Measurements from ENCODE around the gene WDR72. TPM values are rescaled to one million over a fixed set of nuclear protein-coding genes. Genes with fewer than 3 reads are reported as not detected.

WDR72 gene
- total and polyA plus RNA-seq, 2 experiments from 2014 or later = 0.99 to 1.9 TPM

- no peaks in the 10 kb centered on the region for H3K27me3 Mint-ChIP-seq (ENCODE audit: insufficient read depth, low read depth, poor library complexity)
- H2AFZ ChIP-seq = no peak overlapping the region
- no peaks in the 10 kb centered on the region for H3F3A ChIP-seq (replicated peaks; ENCODE audit: low read depth)
- no peak for ATAC-seq
- H3K36me3 Mint-ChIP-seq (ENCODE audit: low read depth) = no peaks in the 10 kb centered on the region
- H3K79me2 ChIP-seq (replicated peaks; ENCODE audit: insufficient read depth) = no peaks in the 10 kb centered on the region
- H3K4me3 ChIP-seq = no peak overlapping the region
- H3K36me3 ChIP-seq (ENCODE audit: insufficient read depth) = no peaks in the 10 kb centered on the region
- H3K4me1 Mint-ChIP-seq = no peaks in the 10 kb centered on the region
- no peaks in the 10 kb centered on the region for H3K27me3 ChIP-seq (ENCODE audit: insufficient read depth)
- H3K27ac ChIP-seq (ENCODE audit: low read depth) = no peak overlapping the region
- DNase-seq (ENCODE audit: low spot score) = no peak
- H4K20me1 ChIP-seq (replicated peaks; ENCODE audit: insufficient read depth) = no peaks in the 10 kb centered on the region
- TF ChIP-seq, protein P1, sequence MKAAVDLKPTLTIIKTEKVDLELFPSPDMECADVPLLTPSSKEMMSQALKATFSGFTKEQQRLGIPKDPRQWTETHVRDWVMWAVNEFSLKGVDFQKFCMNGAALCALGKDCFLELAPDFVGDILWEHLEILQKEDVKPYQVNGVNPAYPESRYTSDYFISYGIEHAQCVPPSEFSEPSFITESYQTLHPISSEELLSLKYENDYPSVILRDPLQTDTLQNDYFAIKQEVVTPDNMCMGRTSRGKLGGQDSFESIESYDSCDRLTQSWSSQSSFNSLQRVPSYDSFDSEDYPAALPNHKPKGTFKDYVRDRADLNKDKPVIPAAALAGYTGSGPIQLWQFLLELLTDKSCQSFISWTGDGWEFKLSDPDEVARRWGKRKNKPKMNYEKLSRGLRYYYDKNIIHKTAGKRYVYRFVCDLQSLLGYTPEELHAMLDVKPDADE (IDR thresholded peaks at IDR 0.05) = no peak
- TF ChIP-seq ZNF114 (CRISPR knock-in tag; IDR thresholded peaks at IDR 0.05) (no peak), NANOG (IDR thresholded peaks at IDR 0.05; ENCODE audit: borderline replicate concordance) (no peak), ZNF331 (CRISPR knock-in tag; IDR thresholded peaks at IDR 0.05; ENCODE audit: low read depth) (no peak), CTCF (conservative IDR thresholded peaks at IDR 0.05; ENCODE audit: low read depth in 2 of 2) (no peak), EZH2 (IDR thresholded peaks at IDR 0.05; ENCODE audit: low read depth, unreplicated experiment) (no peak)
- H3K4me1 ChIP-seq (ENCODE audit: insufficient read depth) = no peaks in the 10 kb centered on the region
- no peaks in the 10 kb centered on the region for H3K9me2 ChIP-seq (ENCODE audit: insufficient read depth)
- H3K4me2 ChIP-seq = no peak overlapping the region
- H3K4me3 Mint-ChIP-seq = no peak overlapping the region
- H3K9me3 Mint-ChIP-seq = no peaks in the 10 kb centered on the region
- no peak overlapping the region for H3K27ac Mint-ChIP-seq
These were observed 182.6 kb downstream of the WDR72 start for GRCh38 chr15:53576841-53577240.

DNA sequence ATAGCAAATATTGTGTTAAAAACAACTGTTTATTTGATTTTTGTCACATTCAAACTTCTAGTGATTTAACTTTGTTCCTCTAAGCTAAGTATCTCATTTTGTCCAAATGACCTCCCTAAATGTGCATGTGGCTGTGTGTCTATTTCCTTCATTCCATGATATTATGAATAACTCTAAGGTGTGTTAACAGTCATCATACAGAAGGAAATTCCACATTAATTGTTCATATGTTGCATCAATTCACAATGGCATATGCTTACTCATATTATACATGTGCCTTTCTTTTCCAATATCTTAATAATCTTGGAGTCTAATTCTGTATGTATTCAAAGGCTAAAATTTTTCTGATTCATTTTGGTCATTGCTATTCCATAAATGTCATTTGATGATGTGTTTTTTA lies 186.4 kb downstream of the WDR72 start:
- no peak overlapping the region for H3K4me3 ChIP-seq
- no peak overlapping the region for H3K27ac ChIP-seq (ENCODE audit: low read depth)
- H3K9me2 ChIP-seq (ENCODE audit: insufficient read depth) = no peaks in the 10 kb centered on the region
- no peaks in the 10 kb centered on the region for H3K9me3 Mint-ChIP-seq
- no peak overlapping the region for H3K27ac Mint-ChIP-seq
- no peaks in the 10 kb centered on the region for H3K36me3 Mint-ChIP-seq (ENCODE audit: low read depth)
- no peaks in the 10 kb centered on the region for H3F3A ChIP-seq (replicated peaks; ENCODE audit: low read depth)
- no peaks in the 10 kb centered on the region for H3K27me3 ChIP-seq (ENCODE audit: insufficient read depth)
- H4K20me1 ChIP-seq (replicated peaks; ENCODE audit: insufficient read depth) = no peaks in the 10 kb centered on the region
- no peaks in the 10 kb centered on the region for H3K4me1 ChIP-seq (ENCODE audit: insufficient read depth)
- no peak for DNase-seq (ENCODE audit: low spot score)
- no peaks in the 10 kb centered on the region for H3K36me3 ChIP-seq (ENCODE audit: insufficient read depth)
- no peaks in the 10 kb centered on the region for H3K79me2 ChIP-seq (replicated peaks; ENCODE audit: insufficient read depth)
- H3K4me3 Mint-ChIP-seq = no peak overlapping the region
- H3K27me3 Mint-ChIP-seq (ENCODE audit: insufficient read depth, low read depth, poor library complexity) = no peaks in the 10 kb centered on the region
- no peak for ATAC-seq
- no peak overlapping the region for H3K4me2 ChIP-seq
- H2AFZ ChIP-seq = no peak overlapping the region
- no peaks in the 10 kb centered on the region for H3K4me1 Mint-ChIP-seq
- TF ChIP-seq EZH2phosphoT487 (IDR thresholded peaks at IDR 0.05; ENCODE audit: unreplicated experiment) = no peak
- no peak for TF ChIP-seq CREB1 (CRISPR knock-in tag; IDR thresholded peaks at IDR 0.05; ENCODE audit: low read depth)
- TF ChIP-seq, protein P1 (IDR thresholded peaks at IDR 0.05) = no peak
- TF ChIP-seq, protein P2, sequence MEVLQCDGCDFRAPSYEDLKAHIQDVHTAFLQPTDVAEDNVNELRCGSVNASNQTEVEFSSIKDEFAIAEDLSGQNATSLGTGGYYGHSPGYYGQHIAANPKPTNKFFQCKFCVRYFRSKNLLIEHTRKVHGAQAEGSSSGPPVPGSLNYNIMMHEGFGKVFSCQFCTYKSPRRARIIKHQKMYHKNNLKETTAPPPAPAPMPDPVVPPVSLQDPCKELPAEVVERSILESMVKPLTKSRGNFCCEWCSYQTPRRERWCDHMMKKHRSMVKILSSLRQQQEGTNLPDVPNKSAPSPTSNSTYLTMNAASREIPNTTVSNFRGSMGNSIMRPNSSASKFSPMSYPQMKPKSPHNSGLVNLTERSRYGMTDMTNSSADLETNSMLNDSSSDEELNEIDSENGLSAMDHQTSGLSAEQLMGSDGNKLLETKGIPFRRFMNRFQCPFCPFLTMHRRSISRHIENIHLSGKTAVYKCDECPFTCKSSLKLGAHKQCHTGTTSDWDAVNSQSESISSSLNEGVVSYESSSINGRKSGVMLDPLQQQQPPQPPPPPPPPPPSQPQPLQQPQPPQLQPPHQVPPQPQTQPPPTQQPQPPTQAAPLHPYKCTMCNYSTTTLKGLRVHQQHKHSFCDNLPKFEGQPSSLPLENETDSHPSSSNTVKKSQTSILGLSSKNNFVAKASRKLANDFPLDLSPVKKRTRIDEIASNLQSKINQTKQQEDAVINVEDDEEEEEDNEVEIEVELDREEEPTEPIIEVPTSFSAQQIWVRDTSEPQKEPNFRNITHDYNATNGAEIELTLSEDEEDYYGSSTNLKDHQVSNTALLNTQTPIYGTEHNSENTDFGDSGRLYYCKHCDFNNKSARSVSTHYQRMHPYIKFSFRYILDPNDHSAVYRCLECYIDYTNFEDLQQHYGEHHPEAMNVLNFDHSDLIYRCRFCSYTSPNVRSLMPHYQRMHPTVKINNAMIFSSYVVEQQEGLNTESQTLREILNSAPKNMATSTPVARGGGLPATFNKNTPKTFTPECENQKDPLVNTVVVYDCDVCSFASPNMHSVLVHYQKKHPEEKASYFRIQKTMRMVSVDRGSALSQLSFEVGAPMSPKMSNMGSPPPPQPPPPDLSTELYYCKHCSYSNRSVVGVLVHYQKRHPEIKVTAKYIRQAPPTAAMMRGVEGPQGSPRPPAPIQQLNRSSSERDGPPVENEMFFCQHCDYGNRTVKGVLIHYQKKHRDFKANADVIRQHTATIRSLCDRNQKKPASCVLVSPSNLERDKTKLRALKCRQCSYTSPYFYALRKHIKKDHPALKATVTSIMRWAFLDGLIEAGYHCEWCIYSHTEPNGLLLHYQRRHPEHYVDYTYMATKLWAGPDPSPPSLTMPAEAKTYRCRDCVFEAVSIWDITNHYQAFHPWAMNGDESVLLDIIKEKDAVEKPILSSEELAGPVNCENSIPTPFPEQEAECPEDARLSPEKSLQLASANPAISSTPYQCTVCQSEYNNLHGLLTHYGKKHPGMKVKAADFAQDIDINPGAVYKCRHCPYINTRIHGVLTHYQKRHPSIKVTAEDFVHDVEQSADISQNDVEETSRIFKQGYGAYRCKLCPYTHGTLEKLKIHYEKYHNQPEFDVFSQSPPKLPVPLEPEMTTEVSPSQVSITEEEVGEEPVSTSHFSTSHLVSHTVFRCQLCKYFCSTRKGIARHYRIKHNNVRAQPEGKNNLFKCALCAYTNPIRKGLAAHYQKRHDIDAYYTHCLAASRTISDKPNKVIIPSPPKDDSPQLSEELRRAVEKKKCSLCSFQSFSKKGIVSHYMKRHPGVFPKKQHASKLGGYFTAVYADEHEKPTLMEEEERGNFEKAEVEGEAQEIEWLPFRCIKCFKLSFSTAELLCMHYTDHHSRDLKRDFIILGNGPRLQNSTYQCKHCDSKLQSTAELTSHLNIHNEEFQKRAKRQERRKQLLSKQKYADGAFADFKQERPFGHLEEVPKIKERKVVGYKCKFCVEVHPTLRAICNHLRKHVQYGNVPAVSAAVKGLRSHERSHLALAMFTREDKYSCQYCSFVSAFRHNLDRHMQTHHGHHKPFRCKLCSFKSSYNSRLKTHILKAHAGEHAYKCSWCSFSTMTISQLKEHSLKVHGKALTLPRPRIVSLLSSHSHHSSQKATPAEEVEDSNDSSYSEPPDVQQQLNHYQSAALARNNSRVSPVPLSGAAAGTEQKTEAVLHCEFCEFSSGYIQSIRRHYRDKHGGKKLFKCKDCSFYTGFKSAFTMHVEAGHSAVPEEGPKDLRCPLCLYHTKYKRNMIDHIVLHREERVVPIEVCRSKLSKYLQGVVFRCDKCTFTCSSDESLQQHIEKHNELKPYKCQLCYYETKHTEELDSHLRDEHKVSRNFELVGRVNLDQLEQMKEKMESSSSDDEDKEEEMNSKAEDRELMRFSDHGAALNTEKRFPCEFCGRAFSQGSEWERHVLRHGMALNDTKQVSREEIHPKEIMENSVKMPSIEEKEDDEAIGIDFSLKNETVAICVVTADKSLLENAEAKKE (CRISPR knock-in tag; IDR thresholded peaks at IDR 0.05) = no peak
- no peak for TF ChIP-seq CTCF (conservative IDR thresholded peaks at IDR 0.05; ENCODE audit: low read depth in 2 of 2)

All from GM23338 (cell line).